ENCODE results near the gene SAPCD2. TPM values are rescaled to one million over a fixed set of nuclear protein-coding genes. Genes with fewer than 3 reads are reported as not detected.

Gene SAPCD2
- total and polyA plus RNA-seq, 2 experiments from 2014 or later: 13.4 to 60.3 TPM

GRCh38 chr9:137106662-137107250, 36.4 kb upstream of the SAPCD2 start (continued):
- TF ChIP-seq CTCF (conservative IDR thresholded peaks at IDR 0.05; ENCODE audit: low read depth in 2 of 2): no peak
- no peak for TF ChIP-seq JUNB (IDR thresholded peaks at IDR 0.05; ENCODE audit: unreplicated experiment)
- no peak for TF ChIP-seq ZNF331 (CRISPR knock-in tag; IDR thresholded peaks at IDR 0.05; ENCODE audit: low read depth)
- TF ChIP-seq NANOG (IDR thresholded peaks at IDR 0.05; ENCODE audit: borderline replicate concordance): no peak
- no peak for TF ChIP-seq CREB1 (CRISPR knock-in tag; IDR thresholded peaks at IDR 0.05; ENCODE audit: low read depth)

GRCh38 chr9:137105814-137106661, 35.7 kb upstream of the SAPCD2 start:
- no peak for ATAC-seq
- no peak for DNase-seq (ENCODE audit: low spot score)
- Histone ChIP-seq H3F3A (replicated peaks; ENCODE audit: low read depth) (peaks cover 11% of the 10 kb centered on the region; the same call in 1 of the 2 replicates), H3K9me2 (ENCODE audit: insufficient read depth) (no peaks in the 10 kb centered on the region), H2AFZ (no peak overlapping the region), H4K20me1 (replicated peaks; ENCODE audit: insufficient read depth) (no peaks in the 10 kb centered on the region; the same call in 1 of the 2 replicates), H3K36me3 (ENCODE audit: insufficient read depth) (peaks cover 4% of the 10 kb centered on the region), H3K4me3 (no peak overlapping the region), H3K4me2 (no peak overlapping the region), H3K4me1 (ENCODE audit: insufficient read depth) (no peaks in the 10 kb centered on the region), H3K79me2 (replicated peaks; ENCODE audit: insufficient read depth) (no peaks in the 10 kb centered on the region), H3K27ac (ENCODE audit: low read depth) (no peak overlapping the region), H3K27me3 (ENCODE audit: insufficient read depth) (no peaks in the 10 kb centered on the region)
- Mint-ChIP-seq H3K9me3 (no peaks in the 10 kb centered on the region; the same call in 2 of the 3 replicates), H3K27me3 (ENCODE audit: insufficient read depth, low read depth, poor library complexity) (peaks cover 2% of the 10 kb centered on the region), H3K4me3 (no peak overlapping the region), H3K36me3 (ENCODE audit: low read depth) (peaks cover 10% of the 10 kb centered on the region; the same call in 2 of the 3 replicates), H3K27ac (no peak overlapping the region), H3K4me1 (no peaks in the 10 kb centered on the region; the same call in 2 of the 3 replicates)
- TF ChIP-seq NANOG (IDR thresholded peaks at IDR 0.05; ENCODE audit: borderline replicate concordance) (no peak), POLR2AphosphoS5 (IDR thresholded peaks at IDR 0.05; ENCODE audit: low read depth) (no peak), STAT1 (IDR thresholded peaks at IDR 0.05; ENCODE audit: unreplicated experiment) (no peak), EZH2phosphoT487 (IDR thresholded peaks at IDR 0.05; ENCODE audit: unreplicated experiment) (no peak), EZH2 (IDR thresholded peaks at IDR 0.05; ENCODE audit: low read depth, unreplicated experiment) (no peak), ZNF331 (CRISPR knock-in tag; IDR thresholded peaks at IDR 0.05; ENCODE audit: low read depth) (no peak)
